GM21786 (cell line): ENCODE data around the gene CUL4B.
A peak's percentile ranks its signal among the peaks of the same experiment; 100 is the strongest.
"Not testable (repeated sequence)": the region's sequence is repeated elsewhere in the genome, so short reads cannot be mapped to it uniquely, and the experiment has no call there.

Source experiments
- ATAC-seq: cut with Tn5 transposase; IDR thresholded peaks from one replicate; pipeline ENCODE4 v1.9.1; 2021; ENCODE audit not compliant: unreplicated experiment

CUL4B gene

DNA sequence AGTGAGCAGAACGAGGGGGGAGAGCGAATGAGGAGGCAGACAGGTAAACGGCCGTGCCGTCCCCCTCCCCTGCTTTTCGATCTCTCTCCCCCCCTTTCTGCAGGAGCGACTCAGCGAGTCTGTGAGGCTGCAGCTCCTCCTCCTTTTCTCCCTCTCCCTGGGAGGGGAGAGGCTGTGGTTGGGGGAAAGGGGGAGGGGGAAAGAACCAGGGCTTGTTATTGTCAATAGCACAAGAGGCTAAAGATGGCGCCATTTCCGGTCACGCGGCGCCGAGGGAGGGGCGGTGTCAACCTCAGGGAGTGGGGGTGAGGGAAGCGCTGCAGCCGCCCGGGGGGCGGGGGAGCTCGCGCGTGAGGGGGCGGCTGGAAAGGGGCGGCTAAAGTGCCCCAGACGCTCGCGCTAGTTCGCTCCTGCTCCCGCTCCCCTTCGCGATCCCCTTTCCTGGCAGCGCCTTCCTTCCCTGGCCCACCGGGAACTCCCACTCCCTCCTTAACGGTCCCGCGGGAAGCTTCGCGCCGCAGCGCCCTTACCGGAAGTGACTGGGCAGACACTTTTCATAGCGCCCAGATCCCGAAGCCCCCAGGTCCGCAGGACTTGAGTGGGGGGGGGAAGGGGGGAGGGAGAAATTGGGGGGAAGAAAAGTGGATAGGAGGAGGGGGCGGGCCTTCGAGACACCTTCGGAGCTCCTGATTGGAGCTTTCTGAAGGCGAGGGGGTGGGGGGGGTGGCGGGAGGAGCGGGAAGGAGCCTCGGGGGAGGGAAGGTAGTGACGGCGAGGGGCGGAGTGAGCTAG, at the start of gene CUL4B:
Gene CUL4B, minus strand, starts transcription at position 121 of the 792 bp plus-strand sequence. CDS start 324 bp downstream, outside the sequence.
- peak; percentile 77 for ATAC-seq

DNA sequence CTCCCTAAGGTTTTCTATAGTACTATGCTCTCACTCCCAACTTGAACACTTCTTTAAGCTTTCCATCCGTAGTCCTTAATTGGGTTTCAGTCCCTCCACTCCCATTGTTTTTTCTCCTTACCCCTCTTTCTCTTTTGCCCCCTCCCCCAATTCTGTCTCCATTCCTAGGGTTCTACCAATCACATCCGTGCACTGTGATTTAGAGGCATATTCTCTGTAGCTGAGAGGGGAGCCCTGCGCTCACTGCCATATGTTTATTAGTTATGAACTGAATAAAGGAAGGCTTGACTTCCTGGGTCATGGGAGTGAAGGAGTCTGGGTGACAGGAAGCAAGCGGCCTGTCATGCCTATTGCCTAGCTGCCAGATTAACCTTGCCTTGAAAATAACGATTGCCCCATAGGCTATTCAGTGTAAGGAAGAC, 43.6 kb upstream of the CUL4B start:
- peak; percentile 46 for ATAC-seq

DNA sequence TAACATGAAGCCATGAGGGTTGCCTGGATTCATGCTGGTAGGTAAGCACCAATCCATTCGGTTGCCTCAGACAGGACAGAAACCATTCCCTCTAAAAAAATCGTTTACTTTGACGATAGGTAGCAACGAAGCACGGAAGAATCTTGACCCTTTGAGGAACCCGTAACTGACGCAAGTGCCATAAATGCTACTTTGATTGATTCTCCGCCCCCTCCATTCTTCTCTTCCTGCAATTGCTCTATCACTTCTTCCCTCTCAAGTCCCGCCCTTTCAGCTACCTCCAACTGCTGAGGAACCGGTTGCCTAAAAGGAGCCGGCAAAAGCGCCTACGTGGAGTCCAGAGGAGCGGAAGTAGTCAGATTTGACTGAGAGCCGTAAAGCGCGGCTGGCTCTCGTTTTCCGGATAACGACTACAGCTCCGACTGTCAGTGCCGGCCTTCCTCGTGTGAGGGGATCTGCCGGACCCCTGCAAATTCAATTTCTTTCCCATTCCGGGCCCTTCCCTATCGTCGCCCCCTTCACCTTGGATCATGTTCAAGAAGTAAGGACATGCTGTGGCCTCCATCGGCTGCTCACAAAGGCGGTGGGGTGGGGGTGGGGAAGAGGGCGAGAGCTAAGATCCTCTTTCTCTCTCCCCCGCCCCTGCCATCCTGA, 43.1 kb upstream of the CUL4B start, which contains the start of gene MCTS1:
Gene MCTS1, plus strand, starts transcription at position 395 of the 654 bp plus-strand sequence. Its CDS starts 136 bp downstream, at position 531.
- peak; percentile 93 for ATAC-seq

- no peak for ATAC-seq
Measured at GRCh38 chrX:120585702-120586101, 24.9 kb upstream of the CUL4B start.

DNA sequence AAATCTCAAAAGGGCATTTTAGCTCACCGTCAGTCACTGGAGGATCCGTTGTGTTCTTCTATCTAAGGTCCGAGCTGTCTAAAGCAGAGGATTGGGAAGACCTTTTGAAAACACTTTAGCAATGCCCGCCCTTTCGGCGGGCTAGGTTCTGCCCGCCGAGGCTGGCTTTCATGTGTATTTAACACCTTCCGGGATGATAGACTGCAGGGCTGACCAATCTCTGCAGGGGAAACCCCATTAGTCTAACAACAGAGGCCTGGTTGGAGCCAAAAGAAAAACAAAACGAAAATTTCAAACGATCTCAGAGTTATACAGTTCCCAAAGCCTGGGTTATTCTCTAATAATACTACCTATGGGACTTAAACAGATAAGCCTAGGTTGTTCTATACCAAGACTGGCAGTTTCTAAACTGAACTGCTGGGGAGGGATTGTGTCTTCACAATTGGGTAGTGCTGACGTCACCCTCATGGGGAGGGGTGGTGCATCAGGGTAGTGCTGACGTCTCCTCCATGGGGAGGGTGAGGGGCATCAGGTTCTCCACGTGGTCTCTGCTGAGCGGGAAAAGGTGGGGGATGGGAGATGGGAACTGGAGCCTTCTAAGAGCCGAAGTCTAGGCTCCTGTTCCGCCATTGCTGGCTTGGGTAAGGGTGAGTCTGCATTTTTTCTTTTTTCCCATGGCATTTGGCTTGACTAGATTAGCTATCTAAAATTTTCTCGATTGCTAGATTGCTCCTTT, 14.8 kb upstream of the CUL4B start:
- ATAC-seq: no peak

DNA sequence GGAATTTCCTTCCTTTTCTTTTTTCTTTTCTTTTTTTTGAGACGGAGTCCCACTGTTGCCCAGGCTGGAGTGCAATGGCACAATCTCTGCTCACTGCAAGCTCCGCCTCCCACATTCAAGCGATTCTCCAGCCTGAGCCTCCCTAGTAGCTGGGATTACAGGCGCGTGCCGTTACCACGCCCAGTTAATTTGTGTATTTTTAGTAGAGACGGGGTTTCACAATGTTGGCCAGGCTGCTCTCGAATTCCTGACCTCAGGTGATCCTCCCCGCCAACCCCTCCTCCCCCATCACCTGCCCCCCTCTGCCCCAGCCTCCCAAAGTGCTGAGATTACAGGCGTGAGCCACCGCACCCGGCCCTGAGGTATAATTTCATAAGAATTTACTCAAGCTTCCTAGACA, 13.0 kb upstream of the CUL4B start:
- ATAC-seq: not testable (repeated sequence)

DNA sequence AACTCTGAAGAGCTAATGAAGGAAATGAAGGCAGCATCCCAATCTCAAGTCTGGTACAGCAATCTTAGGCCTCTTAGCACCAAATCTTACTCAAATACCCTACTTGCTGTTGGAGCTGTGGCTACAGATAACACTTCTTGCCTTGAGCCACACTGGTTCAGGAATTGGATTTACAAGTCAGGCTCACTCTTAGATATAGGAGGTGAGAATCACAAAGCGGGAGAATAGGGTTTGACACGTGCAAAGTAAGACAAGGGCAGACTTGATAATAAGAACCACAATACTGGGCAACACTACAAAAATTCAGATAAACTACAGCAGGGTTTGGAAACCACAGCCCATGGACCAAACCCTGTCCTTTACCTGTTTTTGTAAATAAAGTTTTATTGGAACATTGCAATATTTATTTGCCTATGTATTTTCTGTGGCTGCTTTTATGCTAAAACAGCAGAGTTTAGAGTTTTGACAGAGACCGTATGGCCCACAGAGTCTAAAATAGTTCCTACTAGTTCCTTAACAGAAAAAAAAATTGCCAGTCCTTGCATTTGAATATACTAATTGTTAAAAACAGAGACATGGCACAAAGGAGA, 9.3 kb upstream of the CUL4B start:
- ATAC-seq: no peak

GRCh38 chrX:120568609-120569008, 7.8 kb upstream of the CUL4B start:
- ATAC-seq: no peak

- no peak for ATAC-seq
Measured at GRCh38 chrX:120568035-120568434, 7.3 kb upstream of the CUL4B start.

DNA sequence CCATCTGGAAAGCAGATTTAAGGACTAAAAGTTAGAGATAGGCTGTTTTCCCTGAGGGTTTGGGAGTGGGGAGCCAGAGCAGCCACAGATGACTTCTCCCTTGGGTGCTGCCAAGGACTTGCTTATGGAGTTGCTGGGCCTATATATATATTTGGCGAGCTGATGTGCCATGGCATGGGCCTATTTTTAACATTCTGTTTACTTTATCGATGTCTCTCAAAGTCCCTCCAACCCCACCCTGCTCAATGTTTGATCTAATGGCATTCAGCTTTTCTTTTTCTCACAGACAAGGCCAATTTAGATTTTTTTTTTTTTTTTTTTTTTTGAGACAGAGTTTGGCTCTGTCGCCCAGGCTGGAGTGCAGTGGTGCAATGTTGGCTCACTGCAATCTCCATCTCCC, 6.1 kb upstream of the CUL4B start:
- no peak for ATAC-seq

DNA sequence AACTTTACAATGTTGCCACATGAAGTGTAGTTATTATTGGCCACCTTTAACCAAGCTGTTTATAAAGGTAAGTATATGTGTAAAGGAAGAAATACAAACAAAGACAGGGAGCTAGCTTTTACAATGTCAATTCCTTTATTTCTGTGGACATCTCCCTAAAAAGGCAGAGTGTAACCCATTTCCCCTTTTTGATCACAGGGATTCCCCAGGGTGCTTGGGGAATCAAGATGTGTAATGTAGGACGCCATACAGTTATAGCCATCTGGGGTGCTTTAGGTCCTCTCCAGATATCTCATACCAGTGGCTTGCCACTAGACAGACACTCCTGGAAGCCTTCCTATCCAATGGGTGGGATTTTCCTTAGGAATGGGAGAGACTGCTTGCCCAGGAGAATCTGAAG, 4.2 kb upstream of the CUL4B start:
- ATAC-seq: no peak

- no peak for ATAC-seq
Measured at GRCh38 chrX:120562569-120562926, 1.8 kb upstream of the CUL4B start.

DNA sequence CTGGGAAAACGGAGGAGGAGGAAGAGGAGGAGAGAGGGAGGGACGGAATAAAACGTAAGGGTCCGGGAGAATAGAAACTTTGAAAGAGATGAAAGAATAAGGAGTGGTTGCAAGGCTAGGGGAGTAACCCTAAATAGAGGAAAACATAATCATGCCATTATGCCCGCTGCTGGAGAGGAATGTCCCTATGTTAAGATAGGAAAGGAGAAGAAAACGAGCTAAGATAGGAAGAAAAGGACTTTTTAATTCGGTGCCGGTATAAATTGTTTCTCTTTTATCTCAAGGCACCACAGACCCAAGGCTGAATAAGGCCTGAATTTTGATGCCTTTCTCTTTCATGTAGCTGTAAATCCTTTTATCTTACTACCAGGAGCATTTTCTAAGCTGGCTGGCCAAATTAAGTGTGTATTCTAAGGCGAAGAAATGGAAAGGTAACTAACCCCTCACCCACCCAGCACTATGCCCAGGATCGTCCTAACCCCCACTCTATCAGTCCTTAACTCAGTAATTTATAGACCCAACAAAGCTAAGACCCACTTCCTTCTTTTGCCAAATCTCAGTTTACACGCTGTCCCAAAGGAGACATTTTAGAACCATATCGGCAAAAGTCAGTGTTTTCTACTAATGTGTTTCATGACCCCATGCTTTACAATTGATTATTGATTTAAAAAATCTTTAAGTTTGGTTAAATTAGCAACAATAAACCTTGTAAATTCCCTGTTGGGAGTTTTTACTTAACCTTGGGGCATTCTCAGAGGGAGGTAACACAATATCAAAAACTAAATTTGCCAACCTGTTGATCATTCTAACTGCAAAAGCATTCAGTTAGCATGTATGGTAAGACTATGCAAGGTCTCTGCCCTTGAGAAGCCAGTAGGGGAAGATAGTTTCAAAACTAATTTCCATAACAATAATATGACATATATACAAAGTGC, 1.1 kb upstream of the CUL4B start:
- no peak for ATAC-seq

DNA sequence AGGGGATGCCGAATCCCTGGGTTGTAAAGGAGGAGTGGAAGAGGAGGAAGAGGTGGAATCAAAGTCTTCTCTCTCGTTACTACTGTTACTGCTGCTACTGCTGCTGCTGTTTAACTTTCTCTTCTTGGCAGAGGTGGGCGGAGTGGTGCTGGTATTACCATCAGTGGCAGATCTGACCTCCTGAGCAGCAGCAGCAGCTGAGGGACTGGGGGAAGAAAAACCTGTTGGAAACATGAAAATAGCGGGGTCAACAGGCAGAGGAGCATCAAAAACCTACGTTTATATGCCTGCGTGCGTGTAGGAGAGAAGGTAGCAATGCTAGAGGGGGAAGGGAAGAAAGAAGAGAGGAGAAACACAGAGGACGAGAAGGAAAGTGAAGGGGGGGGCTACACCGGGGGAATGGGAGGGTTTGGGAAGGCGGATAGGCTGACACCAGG, 339 bp downstream of the CUL4B start:
- peak; percentile 29 for ATAC-seq

- ATAC-seq: no peak
Measured at GRCh38 chrX:120559804-120560203, 958 bp downstream of the CUL4B start.

DNA sequence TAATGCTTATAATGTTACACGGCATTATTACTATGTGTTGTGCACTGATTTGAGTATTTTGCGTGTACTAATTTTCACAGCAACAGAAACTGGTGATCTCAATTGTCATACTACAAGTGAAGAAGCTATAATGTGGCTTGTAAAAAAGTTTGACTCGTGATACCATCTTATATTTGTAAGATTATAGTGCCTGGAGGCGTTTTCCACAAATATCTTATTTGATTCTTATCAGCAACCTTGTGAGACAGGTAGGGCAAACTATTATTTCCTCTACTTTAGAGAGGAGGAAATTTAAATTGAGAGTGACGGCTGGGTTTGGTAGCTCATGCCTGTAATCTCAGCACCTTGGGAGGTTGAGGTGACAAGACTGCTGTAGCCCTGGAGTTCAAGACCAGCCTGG, 4.5 kb downstream of the CUL4B start:
- ATAC-seq: no peak

- no peak for ATAC-seq
Measured at GRCh38 chrX:120549483-120550452, 11.0 kb downstream of the CUL4B start.

GRCh38 chrX:120536061-120536460, 24.7 kb downstream of the CUL4B start:
- ATAC-seq: no peak
